Vagina (tissue), 2 donors: ENCODE results near the gene TEX48.

Experiments used
- POLR2A ChIP-seq, 2 donors: fragments of 450-650 bp; IDR thresholded peaks; one replicate each; pipeline ENCODE4 v1.6.1; 2017; ENCODE audit warnings: antibody characterized with exemption in 2 of 2, mild to moderate bottlenecking in 2 of 2, moderate library complexity in 2 of 2
- TF ChIP-seq, protein P1 (sequence below), 3 experiments: fragments of 450-650 bp in 2 of 3; fragments of 200-600 bp in 1 of 3; sonication (generic) in 1 of 3; IDR thresholded peaks; one replicate each; pipeline ENCODE4 v1.5.1; 2017 to 2019; ENCODE audit warnings: antibody characterized with exemption in 3 of 3, mild to moderate bottlenecking in 2 of 3, moderate library complexity in 2 of 3

DNA sequence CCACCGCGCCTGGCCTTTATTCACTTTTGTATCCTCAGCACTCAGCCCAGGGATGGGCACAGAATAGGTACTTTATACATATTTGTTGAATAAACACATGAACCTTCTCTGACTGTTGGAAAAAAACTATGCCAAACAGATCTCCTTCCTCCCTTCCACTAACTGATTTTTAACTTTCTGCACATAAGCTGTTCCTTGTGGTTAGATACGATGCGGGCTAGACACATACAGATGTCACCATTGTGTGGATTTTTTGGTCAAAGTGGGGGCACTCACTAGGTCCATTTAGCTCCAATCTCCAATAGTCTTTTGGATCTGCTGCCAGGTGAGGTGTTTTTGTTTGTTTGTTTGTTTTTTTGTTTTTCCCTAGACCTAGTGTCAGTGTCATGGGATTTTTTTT lies 5.1 kb downstream of the TEX48 start:
- TF ChIP-seq, protein P1, sequence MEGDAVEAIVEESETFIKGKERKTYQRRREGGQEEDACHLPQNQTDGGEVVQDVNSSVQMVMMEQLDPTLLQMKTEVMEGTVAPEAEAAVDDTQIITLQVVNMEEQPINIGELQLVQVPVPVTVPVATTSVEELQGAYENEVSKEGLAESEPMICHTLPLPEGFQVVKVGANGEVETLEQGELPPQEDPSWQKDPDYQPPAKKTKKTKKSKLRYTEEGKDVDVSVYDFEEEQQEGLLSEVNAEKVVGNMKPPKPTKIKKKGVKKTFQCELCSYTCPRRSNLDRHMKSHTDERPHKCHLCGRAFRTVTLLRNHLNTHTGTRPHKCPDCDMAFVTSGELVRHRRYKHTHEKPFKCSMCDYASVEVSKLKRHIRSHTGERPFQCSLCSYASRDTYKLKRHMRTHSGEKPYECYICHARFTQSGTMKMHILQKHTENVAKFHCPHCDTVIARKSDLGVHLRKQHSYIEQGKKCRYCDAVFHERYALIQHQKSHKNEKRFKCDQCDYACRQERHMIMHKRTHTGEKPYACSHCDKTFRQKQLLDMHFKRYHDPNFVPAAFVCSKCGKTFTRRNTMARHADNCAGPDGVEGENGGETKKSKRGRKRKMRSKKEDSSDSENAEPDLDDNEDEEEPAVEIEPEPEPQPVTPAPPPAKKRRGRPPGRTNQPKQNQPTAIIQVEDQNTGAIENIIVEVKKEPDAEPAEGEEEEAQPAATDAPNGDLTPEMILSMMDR (IDR thresholded peaks at IDR 0.05), result no peak
- TF ChIP-seq POLR2A (IDR thresholded peaks at IDR 0.05), result no peak
